B cell (primary cell): ENCODE data around the gene RCAN3. TPM values are rescaled to one million over a fixed set of nuclear protein-coding genes. Genes with fewer than 3 reads are reported as not detected.

Source experiments
- ATAC-seq: fragments of 200-7000 bp; cut with Tn5 transposase; one replicate; pipeline ENCODE4 v1.10.0; 2021; ENCODE audit warnings: low read depth, mild to moderate bottlenecking, moderate number of reproducible peaks, moderate library complexity
- CTCF ChIA-PET: fragments of 350-600 bp; sonication (Branson Sonifier 250); formaldehyde crosslinking; loops from one replicate; lab custom pipeline; 2021; ENCODE audit warnings: antibody characterized with exemption, inconsistent platforms; lab: Charles Lee
- POLR2A ChIA-PET: fragments of 350-600 bp; sonication (Branson Sonifier 250); formaldehyde crosslinking; loops from one replicate; lab custom pipeline; 2021; ENCODE audit warnings: antibody characterized with exemption; lab: Charles Lee
- DNase-seq: peaks from one replicate; pipeline ENCODE4 v3.0.0; 2013
- H2AFZ ChIP-seq: 2 replicates; pipeline ENCODE4 v1.6.1; 2012; ENCODE audit warnings: mild to moderate bottlenecking, low read depth, low read length; ENCODE audit not compliant: insufficient read depth, poor library complexity, severe bottlenecking
- H3K27ac ChIP-seq, 2 donors: 1 replicate in 1 of 2; 2 replicates in 1 of 2; pipeline ENCODE4 v1.5.1; 2012 to 2013; ENCODE audit warnings: low read length in 2 of 2, mild to moderate bottlenecking in 2 of 2, moderate library complexity in 1 of 2
- H3K27me3 ChIP-seq, 4 experiments: fragments of 200-600 bp in 1 of 4; sonication (generic) in 1 of 4; replicated peaks in 1 of 4; 1 replicate in 2 of 4; 2 replicates in 2 of 4; pipeline versions ENCODE4 v1.6.1 to v1.7.0; 2013 to 2016; ENCODE audit warnings: low read length in 3 of 4, mild to moderate bottlenecking in 2 of 4, mixed read lengths in 1 of 4, moderate library complexity in 1 of 4; ENCODE audit not compliant: insufficient read depth in 4 of 4, control insufficient read depth in 3 of 4; ENCODE audit errors: control extremely low read depth in 1 of 4
- H3K36me3 ChIP-seq, 2 experiments: replicated peaks in 1 of 2; 1 replicate in 1 of 2; 2 replicates in 1 of 2; pipeline versions ENCODE4 v1.6.1 to v1.7.1; 2013; ENCODE audit warnings: low read length in 1 of 2; ENCODE audit not compliant: insufficient read depth in 2 of 2, control insufficient read depth in 1 of 2; ENCODE audit errors: control extremely low read depth in 1 of 2, extremely low read depth in 1 of 2
- H3K4me1 ChIP-seq, 2 donors: fragments of 200-600 bp in 1 of 2; sonication (generic) in 1 of 2; 1 replicate in 1 of 2; 2 replicates in 1 of 2; pipeline versions ENCODE4 v1.5.1 to v1.6.1; 2013 to 2017; ENCODE audit warnings: low read length in 2 of 2; ENCODE audit not compliant: control insufficient read depth in 2 of 2, insufficient read depth in 2 of 2
- H3K4me2 ChIP-seq: replicated peaks from 2 replicates; pipeline ENCODE3; 2012; ENCODE audit warnings: mild to moderate bottlenecking, low read depth, low read length; ENCODE audit not compliant: poor library complexity, severe bottlenecking
- H3K4me3 ChIP-seq, 5 experiments: fragments of 200-600 bp in 1 of 5; sonication (generic) in 1 of 5; 1 replicate in 3 of 5; 2 replicates in 2 of 5; pipeline versions ENCODE4 v1.5.1 to v1.7.0; 2011 to 2016; ENCODE audit warnings: low read length in 4 of 5, mild to moderate bottlenecking in 4 of 5, low read depth in 2 of 5, control low read depth in 1 of 5, moderate library complexity in 1 of 5; ENCODE audit not compliant: insufficient read depth in 1 of 5; ENCODE audit errors: control extremely low read depth in 1 of 5, extremely low read depth in 1 of 5
- H3K79me2 ChIP-seq: fragments of 200-600 bp; sonication (generic); one replicate; pipeline ENCODE4 v1.6.0; 2016; ENCODE audit warnings: low read length; ENCODE audit not compliant: control insufficient read depth, insufficient read depth
- H3K9ac ChIP-seq: fragments of 200-600 bp; sonication (generic); 2 replicates; pipeline ENCODE4 v1.6.1; 2017; ENCODE audit warnings: mild to moderate bottlenecking, low read length, moderate library complexity
- H3K9me3 ChIP-seq, 3 donors: one replicate each; pipeline versions ENCODE4 v1.6.1 to v1.7.1; 2013; ENCODE audit warnings: low read length in 2 of 3; ENCODE audit not compliant: control insufficient read depth in 2 of 3, insufficient read depth in 1 of 3; ENCODE audit errors: control extremely low read depth in 1 of 3
- H4K20me1 ChIP-seq: 2 replicates; pipeline ENCODE4 v1.6.0; 2012; ENCODE audit warnings: mild to moderate bottlenecking, low read length; ENCODE audit not compliant: insufficient read depth, control insufficient read depth, poor library complexity, severe bottlenecking
- H3K27ac Mint-ChIP-seq: one replicate; pipeline ENCODE4 v1.8.0; 2021; ENCODE audit warnings: mixed read lengths
- H3K27me3 Mint-ChIP-seq: one replicate; pipeline ENCODE4 v1.8.0; 2021; ENCODE audit warnings: mixed read lengths
- H3K4me1 Mint-ChIP-seq: one replicate; pipeline ENCODE4 v1.8.0; 2021; ENCODE audit warnings: mixed read lengths
- H3K4me3 Mint-ChIP-seq: one replicate; pipeline ENCODE4 v1.8.0; 2021; ENCODE audit warnings: mixed read lengths
- H3K9me3 Mint-ChIP-seq: one replicate; pipeline ENCODE4 v1.8.0; 2022; ENCODE audit warnings: mixed read lengths; ENCODE audit not compliant: insufficient read depth
- CTCF ChIP-seq: fragments of 200-600 bp; IDR thresholded peaks from one replicate; pipeline ENCODE4 v1.8.0; 2022; ENCODE audit warnings: antibody characterized with exemption, mild to moderate bottlenecking
- EZH2 ChIP-seq: IDR thresholded peaks from 2 replicates; pipeline ENCODE4 v1.6.1; 2012; ENCODE audit warnings: borderline replicate concordance, low read depth, mild to moderate bottlenecking, moderate library complexity, low read length; ENCODE audit not compliant: insufficient read depth, poor library complexity, severe bottlenecking
- WGBS: methylation state at CpG from one replicate; pipeline ENCODE4 v1.1.5; 2013; ENCODE audit warnings: missing lambda C conversion rate; ENCODE audit not compliant: insufficient coverage; 5-methylcytosine and 5-hydroxymethylcytosine counted together
- intact Hi-C: fragments of 100-400 bp; cut with micrococcal nuclease; formaldehyde crosslinking; loops from one replicate; pipeline ENCODE4 v1.10.0; 2022
- polyA plus RNA-seq: library from polyadenylated mRNA; depleted of rRNA; stranded (reverse); fragments of >200 nt; gene quantifications from 2 replicates; pipeline ENCODE4 v1.2.3, GENCODE V29; 2012
- total RNA-seq, 2 donors: library from RNA; stranded (reverse); fragments of 120-200 nt in 1 of 2; gene quantifications; 1 replicate in 1 of 2; 2 replicates in 1 of 2; pipeline versions ENCODE4 v1.2.3 to v1.2.4, GENCODE V29; 2013 to 2022

Gene RCAN3
- total and polyA plus RNA-seq, 2 donors (not counting 1 experiment from before 2014, with no cell fraction given), result 19.3 to 37.3 TPM

DNA sequence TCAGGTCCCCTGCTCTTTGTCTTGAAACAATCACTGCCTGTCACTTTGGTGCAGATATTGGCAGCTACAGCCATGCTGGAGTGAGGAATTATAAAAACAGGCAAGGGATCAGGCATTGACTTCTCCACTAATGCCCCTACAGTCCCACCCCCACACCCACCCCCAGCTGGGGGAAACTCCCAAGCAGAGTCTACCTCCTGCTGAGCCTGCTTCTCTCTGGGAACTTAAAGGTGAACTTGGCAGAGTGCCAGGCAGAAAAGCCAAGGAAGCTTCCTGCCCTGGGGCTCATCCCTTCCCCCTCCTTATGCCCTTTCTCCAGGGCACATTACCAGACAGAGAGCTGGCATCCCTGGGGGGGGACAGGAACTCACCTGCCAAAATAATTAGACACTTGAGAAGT lies 60.0 kb downstream of the RCAN3 start:
- Histone ChIP-seq H3K4me3 (no peak overlapping the region), H3K79me2 (no peaks in the 10 kb centered on the region), H3K27me3 (peaks cover 0 to 14% (median 2%) of the 10 kb centered on the region in 4 experiments), H2AFZ (no peak overlapping the region), H3K36me3 (no peaks in the 10 kb centered on the region), H3K9me3 (no peaks in the 10 kb centered on the region), H3K27ac (no peak overlapping the region), H3K4me1 (no peaks in the 10 kb centered on the region), H4K20me1 (no peaks in the 10 kb centered on the region), H3K9ac (no peak overlapping the region), H3K4me2 (no peak overlapping the region)
- ChIA-PET POLR2A (interaction anchor here (0.7 kb wide), 1 partner anchor 13 kb away, joined by 4 read pairs; no protein-coding TSS in a partner anchor), CTCF (interaction anchor here (0.6 kb wide), 2 partner anchors 11 to 258 kb away, joined by 3 read pairs; no protein-coding TSS in a partner anchor)
- no peak for ATAC-seq
- Mint-ChIP-seq H3K4me3 (no peak overlapping the region), H3K27me3 (peaks cover 7% of the 10 kb centered on the region), H3K27ac (no peak overlapping the region), H3K9me3 (no peaks in the 10 kb centered on the region), H3K4me1 (peaks cover 8% of the 10 kb centered on the region)
- DNase-seq, result no peak
- intact Hi-C loops, result no loop called here
- TF ChIP-seq CTCF (no peak), EZH2 (no peak)

- ATAC-seq (no peak), DNase-seq (no peak)
- no CpG with 5 or more reads among the region's 2 CpGs for WGBS
- Histone ChIP-seq H3K27ac (no peak overlapping the region), H2AFZ (no peak overlapping the region), H3K4me2 (no peak overlapping the region), H3K4me1 (peaks cover 2 to 6% of the 10 kb centered on the region in 2 donors), H3K4me3 (no peak overlapping the region), H3K36me3 (no peaks in the 10 kb centered on the region), H3K9me3 (no peaks in the 10 kb centered on the region), H3K27me3 (peaks cover 0 to 3% (median 0%) of the 10 kb centered on the region in 4 experiments), H3K9ac (no peak overlapping the region), H3K79me2 (no peaks in the 10 kb centered on the region), H4K20me1 (no peaks in the 10 kb centered on the region)
- peaks cover 4% of the 10 kb centered on the region for H3K27me3 Mint-ChIP-seq
- POLR2A ChIA-PET, result no interaction called here
- no peaks in the 10 kb centered on the region for H3K9me3 Mint-ChIP-seq
- CTCF ChIA-PET, result interaction anchor here (0.7 to 2.1 kb wide), 4 partner anchors 23 to 582 kb away, joined by 3 to 7 read pairs (median 4); no protein-coding TSS in a partner anchor
- peaks cover 14% of the 10 kb centered on the region for H3K4me1 Mint-ChIP-seq
- no peak overlapping the region for H3K4me3 Mint-ChIP-seq
- intact Hi-C loops, result no loop called here
- H3K27ac Mint-ChIP-seq, result no peak overlapping the region
- TF ChIP-seq EZH2 (no peak), CTCF (no peak)
Measured at GRCh38 chr1:24564695-24565094, 62.1 kb downstream of the RCAN3 start.
